K562 (cell line): ENCODE measurements around the gene CLSTN2. TPM values are rescaled to one million over a fixed set of nuclear protein-coding genes. Genes with fewer than 3 reads are reported as not detected.

Experiments
- ATAC-seq: fragments of 200-7000 bp; cut with Tn5 transposase; 3 replicates; pipeline ENCODE4 v1.9.1; 2020; ENCODE audit warnings: moderate library complexity
- BruUV-seq: library from RNA; stranded (reverse); fragments of 400-500 nt; replicated peaks from 2 replicates; lab custom pipeline; 2021; lab: Mats Ljungman, UMichigan
- CTCF ChIA-PET: fragments of 300-600 bp; formaldehyde crosslinking; extraction: SDS; loops from one replicate; lab custom pipeline; 2021; ENCODE audit warnings: low intra/inter-chr PET ratio; lab: Yijun Ruan, JAX
- POLR2A ChIA-PET: fragments of 300-600, 350-650 bp; sonication (Branson Sonifier 250); formaldehyde crosslinking; extraction: SDS; loops from one replicate; lab custom pipeline; 2021; ENCODE audit warnings: antibody characterized with exemption, inconsistent platforms; lab: Yijun Ruan, JAX
- DNase-seq, 4 experiments: peaks; one replicate each; pipeline versions ENCODE4 v3.0.0 to v3.0.0-alpha.2; 2011 to 2018; ENCODE audit warnings: low spot score in 3 of 4, mixed read lengths in 3 of 4; ENCODE audit errors: extremely low read depth in 1 of 4
- FAIRE-seq: peaks from 2 replicates; lab custom pipeline; 2011; peaks lifted over from hg19 to GRCh38; lab: Jason Lieb, UNC
- H2AFZ ChIP-seq: 2 replicates; pipeline ENCODE4 v1.6.0; 2011; ENCODE audit warnings: low read depth, low read length, control low read depth, inconsistent platforms
- H3K27ac ChIP-seq: fragments of 200-600 bp; 3 replicates; pipeline ENCODE4 v1.8.0; 2011; ENCODE audit warnings: low read depth, mild to moderate bottlenecking, control low read depth, inconsistent platforms, low read length, moderate library complexity, mixed read lengths; ENCODE audit errors: extremely low read depth
- H3K27me3 ChIP-seq, 2 experiments: fragments of 300-600 bp in 1 of 2; 2 replicates in 1 of 2; 3 replicates in 1 of 2; pipeline versions ENCODE4 v1.6.0 to v1.8.0; 2011; ENCODE audit warnings: inconsistent platforms in 2 of 2, low read length in 2 of 2, mild to moderate bottlenecking in 1 of 2, mixed read lengths in 1 of 2, moderate library complexity in 1 of 2; ENCODE audit not compliant: control insufficient read depth in 2 of 2, insufficient read depth in 2 of 2
- H3K36me3 ChIP-seq: fragments of 300-600 bp; 3 replicates; pipeline ENCODE4 v1.8.0; 2011; ENCODE audit warnings: mild to moderate bottlenecking, low read length, inconsistent platforms; ENCODE audit not compliant: control insufficient read depth, insufficient read depth
- H3K4me1 ChIP-seq, 2 experiments: fragments of 200-600 bp in 1 of 2; replicated peaks in 1 of 2; 2 replicates in 1 of 2; 3 replicates in 1 of 2; pipeline versions ENCODE4 v1.5.1 to v1.8.0; 2011; ENCODE audit warnings: inconsistent platforms in 2 of 2, low read length in 2 of 2, mild to moderate bottlenecking in 1 of 2, mixed read lengths in 1 of 2, moderate library complexity in 1 of 2; ENCODE audit not compliant: control insufficient read depth in 2 of 2, insufficient read depth in 2 of 2
- H3K4me2 ChIP-seq: 2 replicates; pipeline ENCODE4 v1.6.1; 2011; ENCODE audit warnings: low read length, control low read depth, inconsistent platforms, mixed read lengths; ENCODE audit not compliant: insufficient read depth
- H3K4me3 ChIP-seq: fragments of 200-600 bp; sonication (generic), shearing (Covaris generic); 2 replicates; pipeline ENCODE4 v1.5.1; 2016; ENCODE audit warnings: control low read depth, inconsistent platforms
- H3K79me2 ChIP-seq: fragments of 200-600 bp; 3 replicates; pipeline ENCODE4 v1.8.0; 2011; ENCODE audit warnings: low read length, inconsistent platforms; ENCODE audit not compliant: control insufficient read depth, insufficient read depth
- H3K9ac ChIP-seq, 2 experiments: 2 replicates each; pipeline versions ENCODE4 v1.6.0 to v1.6.1; 2011; ENCODE audit warnings: low read depth in 2 of 2, low read length in 2 of 2, control low read depth in 1 of 2, inconsistent platforms in 1 of 2, mild to moderate bottlenecking in 1 of 2, mixed read lengths in 1 of 2; ENCODE audit not compliant: insufficient read depth in 1 of 2
- H3K9me1 ChIP-seq: one replicate; pipeline ENCODE4 v1.6.0; 2011; ENCODE audit warnings: inconsistent platforms, mild to moderate bottlenecking, low read length, moderate library complexity; ENCODE audit not compliant: control insufficient read depth, insufficient read depth
- H3K9me3 ChIP-seq: replicated peaks from 2 replicates; pipeline ENCODE4 v1.5.1; 2011; ENCODE audit warnings: low read depth, low read length, inconsistent platforms; ENCODE audit not compliant: control insufficient read depth, insufficient read depth
- H4K20me1 ChIP-seq: replicated peaks from 2 replicates; pipeline ENCODE4 v1.6.1; 2011; ENCODE audit warnings: low read length, inconsistent platforms, mixed read lengths; ENCODE audit not compliant: control insufficient read depth, insufficient read depth
- BRD4 ChIP-seq: fragments of 200-600 bp; sonication (generic); IDR thresholded peaks from 2 replicates; pipeline ENCODE4 v1.6.1; 2017; ENCODE audit warnings: inconsistent platforms
- CBX8 ChIP-seq: fragments of 200-600 bp; sonication (generic); IDR thresholded peaks from 2 replicates; pipeline ENCODE4 v1.6.1; 2012; ENCODE audit warnings: borderline replicate concordance, mixed run types, low read depth, mild to moderate bottlenecking, moderate library complexity, mixed read lengths, low read length, control low read depth, inconsistent platforms; ENCODE audit not compliant: poor library complexity, severe bottlenecking; ENCODE audit errors: extremely low read depth
- CCAR2 ChIP-seq: fragments of 200-400 bp; formaldehyde crosslinking; IDR thresholded peaks from 2 replicates; pipeline ENCODE4 v1.6.1; 2017; ENCODE audit warnings: mild to moderate bottlenecking, low read depth, low read length
- DMBX1 ChIP-seq: fragments of 250-450 bp; sonication (Bioruptor Pico); IDR thresholded peaks from 2 replicates; pipeline ENCODE4 v1.8.0; 2022; ENCODE audit warnings: inconsistent platforms, mild to moderate bottlenecking, moderate library complexity, borderline replicate concordance
- EWSR1 ChIP-seq: fragments of 450-650 bp; IDR thresholded peaks from 2 replicates; pipeline ENCODE4 v1.6.1; 2018; ENCODE audit warnings: borderline replicate concordance, mild to moderate bottlenecking, low read depth, moderate library complexity; ENCODE audit not compliant: partially characterized antibody
- HOMEZ ChIP-seq: fragments of 250-450 bp; sonication (Bioruptor Pico); IDR thresholded peaks from 2 replicates; pipeline ENCODE4 v1.4.0; 2020; ENCODE audit warnings: mild to moderate bottlenecking, moderate library complexity
- HOXB6 ChIP-seq: fragments of 250-450 bp; sonication (Bioruptor Pico); IDR thresholded peaks from 2 replicates; pipeline ENCODE4 v1.5.1; 2022; ENCODE audit warnings: mild to moderate bottlenecking, borderline replicate concordance
- POLR2H ChIP-seq: IDR thresholded peaks from 2 replicates; pipeline ENCODE4 v1.6.1; 2016; ENCODE audit warnings: missing genetic modification characterization, low read depth, mild to moderate bottlenecking, control low read depth, missing compliant biosample characterization, moderate library complexity
- PTTG1 ChIP-seq: fragments of 450-650 bp; IDR thresholded peaks from 2 replicates; pipeline ENCODE4 v1.6.1; 2016; ENCODE audit warnings: low read depth, mild to moderate bottlenecking, missing genetic modification characterization, missing compliant biosample characterization
- STAG1 ChIP-seq: sonication (generic); formaldehyde crosslinking; IDR thresholded peaks from 2 replicates; pipeline ENCODE4 v1.5.0; 2020; ENCODE audit warnings: missing genetic modification reagents, borderline replicate concordance
- STAT5B ChIP-seq: fragments of 250-450 bp; sonication (Bioruptor Pico); IDR thresholded peaks from 2 replicates; pipeline ENCODE4 v1.8.0; 2021; ENCODE audit warnings: mild to moderate bottlenecking, inconsistent platforms
- TCFL5 ChIP-seq: fragments of 250-450 bp; sonication (Bioruptor Pico); conservative IDR thresholded peaks from 2 replicates; pipeline ENCODE4 v1.6.1; 2021; ENCODE audit warnings: mild to moderate bottlenecking, moderate library complexity, matching md5 sums
- WGBS: fragments of 100-300 bp; shearing (Covaris generic); methylation state at CpG from one replicate; pipeline ENCODE4 v1.1.6; 2016; ENCODE audit warnings: low coverage, mixed read lengths; ENCODE audit not compliant: insufficient coverage; ENCODE audit errors: missing lambda C conversion rate; 5-methylcytosine and 5-hydroxymethylcytosine counted together
- in situ Hi-C: fragments of 300-500 bp; cut with MboI; formaldehyde crosslinking; loops from 4 replicates; pipeline ENCODE4 v1.15.0; 2018; ENCODE audit warnings: inconsistent platforms, mixed read lengths
- intact Hi-C: fragments of 100-400 bp; cut with micrococcal nuclease; formaldehyde crosslinking; loops from 2 replicates; pipeline ENCODE4 v1.14.2; 2022
- polyA plus RNA-seq, 8 experiments: library from polyadenylated mRNA; depleted of rRNA in 4 of 8; stranded (reverse) in 5 of 8; unstranded in 3 of 8; fragments of >200 nt; fragmentation: Nextera tagmentation in 2 of 8; fragmentation: Illumina TruSeq in 1 of 8; extraction: Ambion mirVana in 2 of 8; extraction: Trizol in 1 of 8; gene quantifications; 2 replicates each; pipeline versions ENCODE4 v1.2.1 to v1.2.3, GENCODE V29; 2011 to 2014; ENCODE audit warnings: inconsistent platforms in 1 of 8, missing spikeins in 1 of 8
- total RNA-seq, 7 experiments: library from RNA; depleted of rRNA in 6 of 7; stranded (reverse); fragments of >200 nt in 6 of 7; fragmentation: Illumina TruSeq in 2 of 7; extraction: Trizol in 2 of 7; gene quantifications; 2 replicates each; pipeline versions ENCODE4 v1.2.1 to v1.2.3, GENCODE V29; 2011 to 2021; ENCODE audit warnings: low replicate concordance in 1 of 7
- TF ChIP-seq, protein P1 (sequence below): fragments of 200-400 bp; formaldehyde crosslinking; IDR thresholded peaks from 2 replicates; pipeline ENCODE4 v1.6.1; 2017; ENCODE audit warnings: mild to moderate bottlenecking, low read depth, low read length, moderate library complexity
- TF ChIP-seq, protein P2 (sequence below): fragments of 250-450 bp; sonication (Bioruptor Pico); IDR thresholded peaks from 2 replicates; pipeline ENCODE4 v1.5.0; 2021; ENCODE audit warnings: mild to moderate bottlenecking, moderate library complexity

CLSTN2 gene
- total and polyA plus RNA-seq, 9 of the 15 experiments (the other 6 are each of a cell fraction or from before 2014, with no cell fraction given) = 0.02 to 0.04 (median 0.04) TPM; not detected in 6

- CTCF ChIA-PET = no interaction called here
- 3% methylated on average over 3 of the region's 3 CpGs for WGBS
- no peak overlapping the region for H2AFZ ChIP-seq
- POLR2A ChIA-PET = no interaction called here
- no peaks in the 10 kb centered on the region for H3K9me1 ChIP-seq
- in situ Hi-C loops = no loop called here
- H3K27ac ChIP-seq = no peak overlapping the region
- H3K4me3 ChIP-seq = no peak overlapping the region
- no peak overlapping the region for H3K9ac ChIP-seq
- DNase-seq = no peak
- H3K27me3 ChIP-seq = peaks cover 0 to 6% of the 10 kb centered on the region in 2 experiments; a peak in 2 of 5 replicates
- FAIRE-seq = no peak
- H3K4me1 ChIP-seq = no peaks in the 10 kb centered on the region
- no peaks in the 10 kb centered on the region for H3K79me2 ChIP-seq
- ATAC-seq = peak; percentile 46; the same call in 2 of the 3 replicates
- no peak overlapping the region for H3K4me2 ChIP-seq
- intact Hi-C loops = no loop called here
- BruUV-seq = no TSS peak
- H3K9me3 ChIP-seq = no peaks in the 10 kb centered on the region
- H4K20me1 ChIP-seq = no peaks in the 10 kb centered on the region
- TF ChIP-seq CBX8 (no peak), STAG1 (CRISPR knock-in tag) (no peak), POLR2H (tag) (no peak), BRD4 (no peak), CCAR2 (no peak), STAT5B (CRISPR knock-in tag) (no peak), HOXB6 (CRISPR knock-in tag) (no peak), PTTG1 (tag) (no peak), TCFL5 (CRISPR knock-in tag) (no peak), EWSR1 (no peak), DMBX1 (CRISPR knock-in tag) (no peak), HOMEZ (CRISPR knock-in tag) (no peak)
- TF ChIP-seq, protein P1, sequence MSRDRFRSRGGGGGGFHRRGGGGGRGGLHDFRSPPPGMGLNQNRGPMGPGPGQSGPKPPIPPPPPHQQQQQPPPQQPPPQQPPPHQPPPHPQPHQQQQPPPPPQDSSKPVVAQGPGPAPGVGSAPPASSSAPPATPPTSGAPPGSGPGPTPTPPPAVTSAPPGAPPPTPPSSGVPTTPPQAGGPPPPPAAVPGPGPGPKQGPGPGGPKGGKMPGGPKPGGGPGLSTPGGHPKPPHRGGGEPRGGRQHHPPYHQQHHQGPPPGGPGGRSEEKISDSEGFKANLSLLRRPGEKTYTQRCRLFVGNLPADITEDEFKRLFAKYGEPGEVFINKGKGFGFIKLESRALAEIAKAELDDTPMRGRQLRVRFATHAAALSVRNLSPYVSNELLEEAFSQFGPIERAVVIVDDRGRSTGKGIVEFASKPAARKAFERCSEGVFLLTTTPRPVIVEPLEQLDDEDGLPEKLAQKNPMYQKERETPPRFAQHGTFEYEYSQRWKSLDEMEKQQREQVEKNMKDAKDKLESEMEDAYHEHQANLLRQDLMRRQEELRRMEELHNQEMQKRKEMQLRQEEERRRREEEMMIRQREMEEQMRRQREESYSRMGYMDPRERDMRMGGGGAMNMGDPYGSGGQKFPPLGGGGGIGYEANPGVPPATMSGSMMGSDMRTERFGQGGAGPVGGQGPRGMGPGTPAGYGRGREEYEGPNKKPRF = no peak
- TF ChIP-seq, protein P2, sequence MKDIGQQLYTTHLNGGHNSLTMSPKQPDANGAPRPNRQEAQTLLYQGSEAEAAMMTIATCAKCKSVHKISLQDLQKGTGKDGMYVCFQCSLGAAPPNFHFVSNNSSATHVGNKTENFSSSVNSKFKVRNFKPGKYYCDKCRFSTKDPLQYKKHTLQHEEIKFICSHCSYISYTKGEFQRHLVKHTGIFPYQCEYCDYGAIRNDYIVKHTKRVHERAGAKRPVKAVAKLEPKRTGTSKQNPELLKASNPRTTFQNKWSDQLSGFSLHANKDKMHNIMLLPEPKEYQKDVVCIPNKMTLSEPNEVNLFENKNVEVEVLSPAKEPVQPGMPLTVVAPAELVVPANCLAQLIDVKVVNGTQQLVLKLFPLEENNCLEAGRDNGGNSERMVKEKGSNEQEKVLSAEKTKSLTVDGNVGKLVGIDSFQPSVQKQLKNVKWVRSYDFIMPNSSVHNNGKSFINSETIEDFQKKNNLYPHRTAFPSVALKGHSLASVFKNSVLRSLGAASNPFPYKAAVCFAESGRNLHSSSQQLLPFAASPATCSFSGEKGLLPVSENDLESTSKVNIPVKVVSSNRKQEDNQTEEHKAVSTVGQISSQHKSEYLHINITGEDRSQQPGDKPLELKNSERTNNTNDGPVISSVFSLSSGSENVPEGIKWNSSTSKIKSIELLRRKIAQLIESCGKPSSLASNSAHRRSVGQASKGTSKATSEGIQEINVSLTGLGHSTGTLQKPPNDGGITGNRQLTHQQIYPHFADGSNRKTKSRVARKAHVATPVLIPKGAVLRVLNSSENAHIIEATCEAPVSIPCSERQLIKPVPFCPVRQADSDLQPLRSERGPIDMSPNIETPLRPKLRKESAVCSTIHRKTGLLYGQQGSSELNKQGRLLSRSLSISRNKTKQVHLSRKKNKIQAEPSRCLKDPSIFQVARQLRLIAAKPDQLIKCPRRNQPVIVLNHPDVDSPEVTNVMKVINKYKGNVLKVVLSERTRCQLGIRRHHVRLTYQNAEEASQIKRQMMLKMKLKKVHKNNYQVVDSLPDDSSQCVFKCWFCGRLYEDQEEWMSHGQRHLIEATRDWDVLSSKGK (CRISPR knock-in tag) = no peak
- H3K36me3 ChIP-seq = no peaks in the 10 kb centered on the region
Measured at GRCh38 chr3:140015741-140016140, 80.8 kb downstream of the CLSTN2 start.
